ENCODE measurements around the gene COL1A2. TPM values are rescaled to one million over a fixed set of nuclear protein-coding genes. Genes with fewer than 3 reads are reported as not detected.

Gene COL1A2
- total and polyA plus RNA-seq, 2 donors (not counting 1 experiment from before 2014, with no cell fraction given), result 0.46 to 0.47 TPM

DNA sequence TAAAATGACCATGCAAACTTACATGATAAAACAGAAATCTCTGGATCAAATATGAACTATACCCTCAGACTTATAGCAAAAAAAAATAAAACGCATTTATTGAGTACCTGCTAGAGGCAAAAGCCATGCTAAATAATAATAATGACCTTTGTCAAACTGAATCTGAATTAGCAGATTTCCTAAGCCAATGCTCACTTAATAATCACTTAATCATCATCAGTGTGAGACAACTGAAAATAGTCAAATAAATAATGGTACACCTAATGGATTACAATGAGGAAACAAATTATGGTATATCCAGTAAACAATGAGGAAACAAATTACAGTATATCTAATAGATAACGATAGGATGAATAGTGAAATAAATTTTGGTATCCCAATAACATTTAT lies 37.6 kb downstream of the COL1A2 start:
- H2AFZ ChIP-seq (ENCODE audit: insufficient read depth, low read depth, low read length, poor library complexity, severe bottlenecking), result no peak overlapping the region
- H3K9ac ChIP-seq (ENCODE audit: low read length), result no peak overlapping the region
- no peaks in the 10 kb centered on the region for H3K36me3 ChIP-seq (replicated peaks in 1 of 2; ENCODE audit: control extremely low read depth in 1 of 2, control insufficient read depth in 1 of 2, extremely low read depth in 1 of 2, insufficient read depth in 2 of 2, low read length in 1 of 2)
- Mint-ChIP-seq H3K4me1 (no peaks in the 10 kb centered on the region), H3K9me3 (ENCODE audit: insufficient read depth) (no peaks in the 10 kb centered on the region), H3K4me3 (no peak overlapping the region), H3K27me3 (peaks cover 17% of the 10 kb centered on the region), H3K27ac (no peak overlapping the region)
- intact Hi-C loops (cut with micrococcal nuclease), result no loop called here
- H4K20me1 ChIP-seq (ENCODE audit: control insufficient read depth, insufficient read depth, low read length, poor library complexity, severe bottlenecking), result no peaks in the 10 kb centered on the region
- WGBS (ENCODE audit: insufficient coverage), result no CpG with 5 or more reads among the region's 2 CpGs
- no peak for ATAC-seq (ENCODE audit: low read depth)
- ChIA-PET CTCF (interaction anchor here (0.6 to 0.9 kb wide), 2 partner anchors 17 to 1045 kb away, joined by 3 read pairs; no protein-coding TSS in a partner anchor), POLR2A (no interaction called here)
- no peak for DNase-seq
- H3K79me2 ChIP-seq (ENCODE audit: control insufficient read depth, insufficient read depth, low read length), result no peaks in the 10 kb centered on the region
- H3K27ac ChIP-seq (ENCODE audit: low read length in 2 of 2), result no peak overlapping the region
- H3K4me3 ChIP-seq (ENCODE audit: control extremely low read depth in 1 of 5, extremely low read depth in 1 of 5, insufficient read depth in 1 of 5, low read depth in 2 of 5, low read length in 4 of 5), result no peak overlapping the region
- no peaks in the 10 kb centered on the region for H3K9me3 ChIP-seq (ENCODE audit: control extremely low read depth in 1 of 3, control insufficient read depth in 2 of 3, insufficient read depth in 1 of 3, low read length in 2 of 3)
- H3K4me2 ChIP-seq (replicated peaks; ENCODE audit: low read depth, low read length, poor library complexity, severe bottlenecking), result no peak overlapping the region
- peaks cover 0 to 9% (median 6%) of the 10 kb centered on the region in 4 experiments for H3K27me3 ChIP-seq (replicated peaks in 1 of 4; ENCODE audit: control extremely low read depth in 1 of 4, control insufficient read depth in 3 of 4, insufficient read depth in 4 of 4, low read length in 3 of 4)
- H3K4me1 ChIP-seq (ENCODE audit: control insufficient read depth in 2 of 2, insufficient read depth in 2 of 2, low read length in 2 of 2), result no peaks in the 10 kb centered on the region
- TF ChIP-seq, protein P1, sequence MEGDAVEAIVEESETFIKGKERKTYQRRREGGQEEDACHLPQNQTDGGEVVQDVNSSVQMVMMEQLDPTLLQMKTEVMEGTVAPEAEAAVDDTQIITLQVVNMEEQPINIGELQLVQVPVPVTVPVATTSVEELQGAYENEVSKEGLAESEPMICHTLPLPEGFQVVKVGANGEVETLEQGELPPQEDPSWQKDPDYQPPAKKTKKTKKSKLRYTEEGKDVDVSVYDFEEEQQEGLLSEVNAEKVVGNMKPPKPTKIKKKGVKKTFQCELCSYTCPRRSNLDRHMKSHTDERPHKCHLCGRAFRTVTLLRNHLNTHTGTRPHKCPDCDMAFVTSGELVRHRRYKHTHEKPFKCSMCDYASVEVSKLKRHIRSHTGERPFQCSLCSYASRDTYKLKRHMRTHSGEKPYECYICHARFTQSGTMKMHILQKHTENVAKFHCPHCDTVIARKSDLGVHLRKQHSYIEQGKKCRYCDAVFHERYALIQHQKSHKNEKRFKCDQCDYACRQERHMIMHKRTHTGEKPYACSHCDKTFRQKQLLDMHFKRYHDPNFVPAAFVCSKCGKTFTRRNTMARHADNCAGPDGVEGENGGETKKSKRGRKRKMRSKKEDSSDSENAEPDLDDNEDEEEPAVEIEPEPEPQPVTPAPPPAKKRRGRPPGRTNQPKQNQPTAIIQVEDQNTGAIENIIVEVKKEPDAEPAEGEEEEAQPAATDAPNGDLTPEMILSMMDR (IDR thresholded peaks at IDR 0.05), result no peak
- TF ChIP-seq EZH2 (IDR thresholded peaks at IDR 0.05; ENCODE audit: borderline replicate concordance, insufficient read depth, low read depth, low read length, poor library complexity, severe bottlenecking), result no peak

DNA sequence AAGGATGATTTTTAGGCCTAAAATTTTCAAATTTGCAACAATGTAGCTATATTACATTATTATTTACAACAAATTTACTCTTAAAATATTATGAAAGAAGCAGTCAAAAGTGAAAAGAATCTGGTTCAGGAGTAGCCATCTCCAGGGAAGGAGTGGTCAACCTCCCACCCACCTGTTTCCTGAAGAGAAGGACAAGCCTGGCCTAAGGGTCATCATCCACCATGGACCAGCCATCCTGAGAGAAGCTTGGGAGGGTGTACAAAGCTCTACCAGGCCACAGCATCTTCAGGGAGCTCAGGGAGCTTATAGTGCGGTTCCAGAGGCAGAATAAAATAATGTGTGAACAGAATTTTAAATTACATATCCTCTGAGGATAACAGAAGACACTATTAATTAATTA lies 38.1 kb downstream of the COL1A2 start:
- H3K4me1 Mint-ChIP-seq, result no peaks in the 10 kb centered on the region
- no peak overlapping the region for H3K4me3 Mint-ChIP-seq
- H4K20me1 ChIP-seq (ENCODE audit: control insufficient read depth, insufficient read depth, low read length, poor library complexity, severe bottlenecking), result no peaks in the 10 kb centered on the region
- ATAC-seq (ENCODE audit: low read depth), result no peak
- TF ChIP-seq EZH2 (IDR thresholded peaks at IDR 0.05; ENCODE audit: borderline replicate concordance, insufficient read depth, low read depth, low read length, poor library complexity, severe bottlenecking), result no peak
- TF ChIP-seq, protein P1 (IDR thresholded peaks at IDR 0.05), result no peak
- no peaks in the 10 kb centered on the region for H3K79me2 ChIP-seq (ENCODE audit: control insufficient read depth, insufficient read depth, low read length)
- H3K27ac Mint-ChIP-seq, result no peak overlapping the region
- H3K9me3 Mint-ChIP-seq (ENCODE audit: insufficient read depth), result no peaks in the 10 kb centered on the region
- CTCF ChIA-PET, result interaction anchor here (0.9 to 1.9 kb wide), 2 partner anchors 14 to 17 kb away, joined by 3 to 5 read pairs; no protein-coding TSS in a partner anchor
- no peak overlapping the region for H3K4me2 ChIP-seq (replicated peaks; ENCODE audit: low read depth, low read length, poor library complexity, severe bottlenecking)
- DNase-seq, result no peak
- no CpG with 5 or more reads among the region's 1 CpG for WGBS (ENCODE audit: insufficient coverage)
- peaks cover 0 to 9% (median 6%) of the 10 kb centered on the region in 4 experiments for H3K27me3 ChIP-seq (replicated peaks in 1 of 4; ENCODE audit: control extremely low read depth in 1 of 4, control insufficient read depth in 3 of 4, insufficient read depth in 4 of 4, low read length in 3 of 4)
- no peak overlapping the region for H2AFZ ChIP-seq (ENCODE audit: insufficient read depth, low read depth, low read length, poor library complexity, severe bottlenecking)
- no peak overlapping the region for H3K9ac ChIP-seq (ENCODE audit: low read length)
- H3K27me3 Mint-ChIP-seq, result peaks cover 20% of the 10 kb centered on the region
- H3K4me3 ChIP-seq (ENCODE audit: control extremely low read depth in 1 of 5, extremely low read depth in 1 of 5, insufficient read depth in 1 of 5, low read depth in 2 of 5, low read length in 4 of 5), result no peak overlapping the region
- H3K4me1 ChIP-seq (ENCODE audit: control insufficient read depth in 2 of 2, insufficient read depth in 2 of 2, low read length in 2 of 2), result no peaks in the 10 kb centered on the region
- H3K36me3 ChIP-seq (replicated peaks in 1 of 2; ENCODE audit: control extremely low read depth in 1 of 2, control insufficient read depth in 1 of 2, extremely low read depth in 1 of 2, insufficient read depth in 2 of 2, low read length in 1 of 2), result no peaks in the 10 kb centered on the region
- H3K9me3 ChIP-seq (ENCODE audit: control extremely low read depth in 1 of 3, control insufficient read depth in 2 of 3, insufficient read depth in 1 of 3, low read length in 2 of 3), result no peaks in the 10 kb centered on the region
- H3K27ac ChIP-seq (ENCODE audit: low read length in 2 of 2), result no peak overlapping the region
- POLR2A ChIA-PET, result no interaction called here
- intact Hi-C loops (cut with micrococcal nuclease), result no loop called here
